Anterior cingulate cortex (tissue), 58 donors: ENCODE measurements around the gene EPB41L4A.
"Not testable (repeated sequence)": the region's sequence is repeated elsewhere in the genome, so short reads cannot be mapped to it uniquely, and the experiment has no call there.

ENCODE experiments used
- DNase-seq, 58 donors: peaks; one replicate each; lab custom pipeline; 2025; lab: John Stamatoyannopoulos, UW

The EPB41L4A gene

GRCh38 chr5:112360740-112361139 lies 58.3 kb downstream of the EPB41L4A start:
- not testable (repeated sequence) for DNase-seq

- DNase-seq, result no peak
Measured at GRCh38 chr5:112356178-112356956, 62.7 kb downstream of the EPB41L4A start.

GRCh38 chr5:112355058-112355685 lies 63.9 kb downstream of the EPB41L4A start:
- DNase-seq, result no peak

- no peak for DNase-seq
Measured at GRCh38 chr5:112353678-112354077, 65.4 kb downstream of the EPB41L4A start.

GRCh38 chr5:112351225-112351624 lies 67.9 kb downstream of the EPB41L4A start:
- DNase-seq, result no peak

- no peak for DNase-seq
Measured at GRCh38 chr5:112350626-112351025, 68.5 kb downstream of the EPB41L4A start.

- DNase-seq, result no peak
Measured at GRCh38 chr5:112349371-112349770, 69.7 kb downstream of the EPB41L4A start.

- no peak for DNase-seq
Measured at GRCh38 chr5:112348915-112349314, 70.2 kb downstream of the EPB41L4A start.

GRCh38 chr5:112348387-112348786 lies 70.7 kb downstream of the EPB41L4A start:
- DNase-seq, result no peak

- DNase-seq, result no peak
Measured at GRCh38 chr5:112346411-112347044, 72.5 kb downstream of the EPB41L4A start.

GRCh38 chr5:112344540-112344939 lies 74.5 kb downstream of the EPB41L4A start:
- DNase-seq, result no peak

- DNase-seq, result peak in 2 of 58 donors; percentile 1 to 6
Measured at GRCh38 chr5:112342389-112342788, 76.7 kb downstream of the EPB41L4A start.

- no peak for DNase-seq
Measured at GRCh38 chr5:112339761-112340160, 79.3 kb downstream of the EPB41L4A start.

- peak in 3 of 58 donors; percentile 4 to 15 (median 4) for DNase-seq
Measured at GRCh38 chr5:112338681-112339337, 80.3 kb downstream of the EPB41L4A start.

GRCh38 chr5:112333331-112333781 lies 85.7 kb downstream of the EPB41L4A start:
- DNase-seq, result no peak

- no peak for DNase-seq
Measured at GRCh38 chr5:112331892-112332291, 87.2 kb downstream of the EPB41L4A start.

GRCh38 chr5:112329419-112330090 lies 89.5 kb downstream of the EPB41L4A start:
- no peak for DNase-seq

GRCh38 chr5:112323166-112323565 lies 95.9 kb downstream of the EPB41L4A start:
- DNase-seq, result no peak

- DNase-seq, result no peak
Measured at GRCh38 chr5:112320408-112320807, 98.7 kb downstream of the EPB41L4A start.

GRCh38 chr5:112318346-112318745 lies 100.7 kb downstream of the EPB41L4A start:
- no peak for DNase-seq
